ENCODE measurements around the gene PTPN11. TPM values are rescaled to one million over a fixed set of nuclear protein-coding genes. Genes with fewer than 3 reads are reported as not detected.

PTPN11 gene
- total and polyA plus RNA-seq, 4 donors = 33.7 to 73.3 (median 36.4) TPM

DNA sequence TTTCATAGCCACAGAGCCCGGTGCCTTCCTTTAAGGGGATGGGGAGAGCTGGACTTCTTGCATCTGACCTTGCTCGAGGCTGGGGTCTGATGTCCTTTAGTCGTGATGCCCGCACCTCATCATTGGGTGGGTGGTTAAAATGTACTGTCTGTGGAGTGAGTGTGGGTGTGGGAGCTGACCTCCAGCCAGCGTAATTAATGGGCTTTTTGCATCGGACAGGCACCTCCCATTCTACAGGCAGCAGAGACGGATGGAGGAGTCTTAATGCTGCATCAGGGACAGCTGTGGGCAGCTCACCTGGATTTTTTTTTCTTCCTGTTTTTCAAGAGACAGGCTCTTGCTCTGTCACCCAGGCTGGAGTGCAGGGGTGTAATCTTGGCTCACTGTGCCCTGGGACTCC lies 114.8 kb downstream of the PTPN11 start (continued):
- TF ChIP-seq, protein P1, sequence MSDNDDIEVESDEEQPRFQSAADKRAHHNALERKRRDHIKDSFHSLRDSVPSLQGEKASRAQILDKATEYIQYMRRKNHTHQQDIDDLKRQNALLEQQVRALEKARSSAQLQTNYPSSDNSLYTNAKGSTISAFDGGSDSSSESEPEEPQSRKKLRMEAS (IDR thresholded peaks at IDR 0.05) = no peak

DNA sequence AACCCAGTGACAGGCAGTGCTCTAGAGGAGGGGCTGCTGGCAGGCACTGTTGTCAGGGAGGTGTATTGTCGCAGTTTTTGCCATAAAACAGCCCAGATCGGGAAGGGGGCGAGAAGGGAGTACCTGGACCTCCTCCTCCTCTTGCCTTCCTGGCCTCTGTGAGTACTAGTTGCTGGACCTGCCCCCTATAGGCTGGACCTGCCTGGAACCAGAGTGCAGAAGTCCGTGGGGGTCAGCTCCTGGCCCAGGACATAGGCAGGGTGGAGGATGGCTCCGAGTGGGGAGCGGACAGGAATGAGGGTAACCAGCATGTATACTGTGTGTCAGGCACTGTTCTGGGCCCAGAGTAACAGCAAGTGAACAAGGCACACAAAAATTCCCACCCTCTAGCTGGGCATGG lies 116.3 kb downstream of the PTPN11 start:
- Histone ChIP-seq H3K9ac (ENCODE audit: low read depth in 1 of 2, low read length in 2 of 2) (no peak overlapping the region), H3K4me1 (ENCODE audit: control insufficient read depth in 4 of 4, insufficient read depth in 4 of 4, low read length in 3 of 4) (no peaks in the 10 kb centered on the region), H3K36me3 (ENCODE audit: control insufficient read depth in 4 of 4, insufficient read depth in 3 of 4, low read depth in 1 of 4, low read length in 3 of 4) (no peaks in the 10 kb centered on the region), H3K9me3 (ENCODE audit: control insufficient read depth in 4 of 4, low read length in 3 of 4) (no peaks in the 10 kb centered on the region), H3K4me3 (ENCODE audit: low read depth in 1 of 3, low read length in 3 of 3) (no peak overlapping the region), H3K27ac (ENCODE audit: low read depth in 1 of 2, low read length in 2 of 2) (no peak overlapping the region), H3K27me3 (ENCODE audit: control insufficient read depth in 4 of 4, insufficient read depth in 4 of 4, low read length in 3 of 4) (peaks cover 0 to 2% (median 0%) of the 10 kb centered on the region in 4 donors)
- 88% methylated on average over 6 of the region's 6 CpGs for WGBS
- DNase-seq (ENCODE audit: low spot score) = no peak
- no peak for TF ChIP-seq SP1 (IDR thresholded peaks at IDR 0.05)
- no peak for TF ChIP-seq TAF1 (conservative IDR thresholded peaks at IDR 0.05)
- no peak for TF ChIP-seq JUND (IDR thresholded peaks at IDR 0.05)
- no peak for TF ChIP-seq HNF4A (conservative IDR thresholded peaks at IDR 0.05)
- no peak for TF ChIP-seq NR2F2 (IDR thresholded peaks at IDR 0.05)
- TF ChIP-seq, protein P2, sequence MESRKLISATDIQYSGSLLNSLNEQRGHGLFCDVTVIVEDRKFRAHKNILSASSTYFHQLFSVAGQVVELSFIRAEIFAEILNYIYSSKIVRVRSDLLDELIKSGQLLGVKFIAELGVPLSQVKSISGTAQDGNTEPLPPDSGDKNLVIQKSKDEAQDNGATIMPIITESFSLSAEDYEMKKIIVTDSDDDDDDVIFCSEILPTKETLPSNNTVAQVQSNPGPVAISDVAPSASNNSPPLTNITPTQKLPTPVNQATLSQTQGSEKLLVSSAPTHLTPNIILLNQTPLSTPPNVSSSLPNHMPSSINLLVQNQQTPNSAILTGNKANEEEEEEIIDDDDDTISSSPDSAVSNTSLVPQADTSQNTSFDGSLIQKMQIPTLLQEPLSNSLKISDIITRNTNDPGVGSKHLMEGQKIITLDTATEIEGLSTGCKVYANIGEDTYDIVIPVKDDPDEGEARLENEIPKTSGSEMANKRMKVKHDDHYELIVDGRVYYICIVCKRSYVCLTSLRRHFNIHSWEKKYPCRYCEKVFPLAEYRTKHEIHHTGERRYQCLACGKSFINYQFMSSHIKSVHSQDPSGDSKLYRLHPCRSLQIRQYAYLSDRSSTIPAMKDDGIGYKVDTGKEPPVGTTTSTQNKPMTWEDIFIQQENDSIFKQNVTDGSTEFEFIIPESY (IDR thresholded peaks at IDR 0.05) = no peak
- TF ChIP-seq, protein P3, sequence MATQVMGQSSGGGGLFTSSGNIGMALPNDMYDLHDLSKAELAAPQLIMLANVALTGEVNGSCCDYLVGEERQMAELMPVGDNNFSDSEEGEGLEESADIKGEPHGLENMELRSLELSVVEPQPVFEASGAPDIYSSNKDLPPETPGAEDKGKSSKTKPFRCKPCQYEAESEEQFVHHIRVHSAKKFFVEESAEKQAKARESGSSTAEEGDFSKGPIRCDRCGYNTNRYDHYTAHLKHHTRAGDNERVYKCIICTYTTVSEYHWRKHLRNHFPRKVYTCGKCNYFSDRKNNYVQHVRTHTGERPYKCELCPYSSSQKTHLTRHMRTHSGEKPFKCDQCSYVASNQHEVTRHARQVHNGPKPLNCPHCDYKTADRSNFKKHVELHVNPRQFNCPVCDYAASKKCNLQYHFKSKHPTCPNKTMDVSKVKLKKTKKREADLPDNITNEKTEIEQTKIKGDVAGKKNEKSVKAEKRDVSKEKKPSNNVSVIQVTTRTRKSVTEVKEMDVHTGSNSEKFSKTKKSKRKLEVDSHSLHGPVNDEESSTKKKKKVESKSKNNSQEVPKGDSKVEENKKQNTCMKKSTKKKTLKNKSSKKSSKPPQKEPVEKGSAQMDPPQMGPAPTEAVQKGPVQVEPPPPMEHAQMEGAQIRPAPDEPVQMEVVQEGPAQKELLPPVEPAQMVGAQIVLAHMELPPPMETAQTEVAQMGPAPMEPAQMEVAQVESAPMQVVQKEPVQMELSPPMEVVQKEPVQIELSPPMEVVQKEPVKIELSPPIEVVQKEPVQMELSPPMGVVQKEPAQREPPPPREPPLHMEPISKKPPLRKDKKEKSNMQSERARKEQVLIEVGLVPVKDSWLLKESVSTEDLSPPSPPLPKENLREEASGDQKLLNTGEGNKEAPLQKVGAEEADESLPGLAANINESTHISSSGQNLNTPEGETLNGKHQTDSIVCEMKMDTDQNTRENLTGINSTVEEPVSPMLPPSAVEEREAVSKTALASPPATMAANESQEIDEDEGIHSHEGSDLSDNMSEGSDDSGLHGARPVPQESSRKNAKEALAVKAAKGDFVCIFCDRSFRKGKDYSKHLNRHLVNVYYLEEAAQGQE (IDR thresholded peaks at IDR 0.05) = no peak
- no peak for TF ChIP-seq EGR1 (IDR thresholded peaks at IDR 0.05; ENCODE audit: low read depth in 2 of 2)
- TF ChIP-seq GABPA (IDR thresholded peaks at IDR 0.05 in 1 of 2, conservative IDR thresholded peaks at IDR 0.05 in 1 of 2) = no peak
- TF ChIP-seq FOXA2 (IDR thresholded peaks at IDR 0.05) = no peak
- TF ChIP-seq, protein P4, sequence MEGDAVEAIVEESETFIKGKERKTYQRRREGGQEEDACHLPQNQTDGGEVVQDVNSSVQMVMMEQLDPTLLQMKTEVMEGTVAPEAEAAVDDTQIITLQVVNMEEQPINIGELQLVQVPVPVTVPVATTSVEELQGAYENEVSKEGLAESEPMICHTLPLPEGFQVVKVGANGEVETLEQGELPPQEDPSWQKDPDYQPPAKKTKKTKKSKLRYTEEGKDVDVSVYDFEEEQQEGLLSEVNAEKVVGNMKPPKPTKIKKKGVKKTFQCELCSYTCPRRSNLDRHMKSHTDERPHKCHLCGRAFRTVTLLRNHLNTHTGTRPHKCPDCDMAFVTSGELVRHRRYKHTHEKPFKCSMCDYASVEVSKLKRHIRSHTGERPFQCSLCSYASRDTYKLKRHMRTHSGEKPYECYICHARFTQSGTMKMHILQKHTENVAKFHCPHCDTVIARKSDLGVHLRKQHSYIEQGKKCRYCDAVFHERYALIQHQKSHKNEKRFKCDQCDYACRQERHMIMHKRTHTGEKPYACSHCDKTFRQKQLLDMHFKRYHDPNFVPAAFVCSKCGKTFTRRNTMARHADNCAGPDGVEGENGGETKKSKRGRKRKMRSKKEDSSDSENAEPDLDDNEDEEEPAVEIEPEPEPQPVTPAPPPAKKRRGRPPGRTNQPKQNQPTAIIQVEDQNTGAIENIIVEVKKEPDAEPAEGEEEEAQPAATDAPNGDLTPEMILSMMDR (IDR thresholded peaks at IDR 0.05; ENCODE audit: low read depth, low read length, missing input control) = no peak
- TF ChIP-seq HNF4G (IDR thresholded peaks at IDR 0.05) = no peak
- TF ChIP-seq, protein P1 (IDR thresholded peaks at IDR 0.05) = no peak
- no peak for TF ChIP-seq FOXA1 (IDR thresholded peaks at IDR 0.05)
- no peak for TF ChIP-seq RAD21 (IDR thresholded peaks at IDR 0.05)
- TF ChIP-seq, protein P5, sequence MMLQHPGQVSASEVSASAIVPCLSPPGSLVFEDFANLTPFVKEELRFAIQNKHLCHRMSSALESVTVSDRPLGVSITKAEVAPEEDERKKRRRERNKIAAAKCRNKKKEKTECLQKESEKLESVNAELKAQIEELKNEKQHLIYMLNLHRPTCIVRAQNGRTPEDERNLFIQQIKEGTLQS (IDR thresholded peaks at IDR 0.05) = no peak
- no peak for TF ChIP-seq YY1 (IDR thresholded peaks at IDR 0.05)
- no peak for TF ChIP-seq RXRA (IDR thresholded peaks at IDR 0.05)

Data from liver (tissue), 9 donors.